ENCODE results near the gene UGP2. TPM values are rescaled to one million over a fixed set of nuclear protein-coding genes. Genes with fewer than 3 reads are reported as not detected.

UGP2 gene
- total RNA-seq, 1 experiment from 2014 or later = 883 TPM

DNA sequence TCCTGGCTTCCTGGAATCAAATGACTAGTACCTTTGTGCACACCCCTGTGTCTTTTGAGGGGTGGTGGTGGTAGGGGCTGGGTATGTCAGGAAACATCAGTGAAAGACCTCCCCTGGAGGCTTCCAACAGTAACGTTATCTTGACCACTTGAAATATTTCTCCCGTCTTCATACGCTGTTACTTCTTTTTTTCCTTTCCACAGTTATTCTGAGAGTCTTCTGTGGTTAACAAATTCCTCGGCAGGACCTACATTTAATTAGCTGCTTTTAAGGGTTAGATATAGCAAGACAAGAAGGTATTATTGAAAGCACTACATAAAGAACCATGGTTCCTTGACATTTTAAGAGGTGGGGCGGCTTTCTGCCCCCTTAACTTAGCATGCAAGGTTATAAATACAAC, 34.6 kb downstream of the UGP2 start:
- no peak overlapping the region for H3K56ac ChIP-seq (ENCODE audit: insufficient read length, low read depth, low read length)
- Mint-ChIP-seq H3K4me1 (peaks cover 74 to 89% of the 10 kb centered on the region in 2 experiments), H3K9me3 (0 out of 5 replicates have a peak, but pooled peaks cover 0 to 2% of the 10 kb centered on the region in 2 experiments), H3K27me3 (ENCODE audit: low read depth) (no peaks in the 10 kb centered on the region), H3K36me3 (ENCODE audit: insufficient read depth in 1 of 3, low read depth in 3 of 3) (peaks cover 57 to 83% (median 81%) of the 10 kb centered on the region in 3 experiments; a peak in 6 of 7 replicates), H3K4me3 (no peak overlapping the region), H3K27ac (peak overlapping the region in 2 of 3 experiments; percentile 21 to 85; a peak in 3 of 7 replicates)
- DNase-seq = no peak
- H2AFZ ChIP-seq (ENCODE audit: low read length) = no peak overlapping the region
- peaks cover 7% of the 10 kb centered on the region; the same call in 1 of the 2 replicates for H3K4me1 ChIP-seq (ENCODE audit: insufficient read depth, low read length)
- H2AK5ac ChIP-seq (ENCODE audit: insufficient read length, low read length) = no peak overlapping the region
- no peak overlapping the region for H2BK15ac ChIP-seq (ENCODE audit: low read depth, low read length)
- no peak overlapping the region for H3K18ac ChIP-seq (ENCODE audit: insufficient read length, low read depth, low read length)
- no peak overlapping the region for H2BK5ac ChIP-seq (ENCODE audit: insufficient read length, low read length)
- no peak overlapping the region for H3K9ac ChIP-seq (ENCODE audit: extremely low read depth, insufficient read length, low read length)
- TF ChIP-seq, protein P1, sequence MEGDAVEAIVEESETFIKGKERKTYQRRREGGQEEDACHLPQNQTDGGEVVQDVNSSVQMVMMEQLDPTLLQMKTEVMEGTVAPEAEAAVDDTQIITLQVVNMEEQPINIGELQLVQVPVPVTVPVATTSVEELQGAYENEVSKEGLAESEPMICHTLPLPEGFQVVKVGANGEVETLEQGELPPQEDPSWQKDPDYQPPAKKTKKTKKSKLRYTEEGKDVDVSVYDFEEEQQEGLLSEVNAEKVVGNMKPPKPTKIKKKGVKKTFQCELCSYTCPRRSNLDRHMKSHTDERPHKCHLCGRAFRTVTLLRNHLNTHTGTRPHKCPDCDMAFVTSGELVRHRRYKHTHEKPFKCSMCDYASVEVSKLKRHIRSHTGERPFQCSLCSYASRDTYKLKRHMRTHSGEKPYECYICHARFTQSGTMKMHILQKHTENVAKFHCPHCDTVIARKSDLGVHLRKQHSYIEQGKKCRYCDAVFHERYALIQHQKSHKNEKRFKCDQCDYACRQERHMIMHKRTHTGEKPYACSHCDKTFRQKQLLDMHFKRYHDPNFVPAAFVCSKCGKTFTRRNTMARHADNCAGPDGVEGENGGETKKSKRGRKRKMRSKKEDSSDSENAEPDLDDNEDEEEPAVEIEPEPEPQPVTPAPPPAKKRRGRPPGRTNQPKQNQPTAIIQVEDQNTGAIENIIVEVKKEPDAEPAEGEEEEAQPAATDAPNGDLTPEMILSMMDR (conservative IDR thresholded peaks at IDR 0.05) = no peak
- no peak overlapping the region for H3K4me2 ChIP-seq (ENCODE audit: insufficient read depth, insufficient read length, low read length)
- no peak overlapping the region for H4K5ac ChIP-seq (ENCODE audit: insufficient read length, low read depth, low read length)
- no peak overlapping the region for H4K8ac ChIP-seq (replicated peaks; ENCODE audit: insufficient read length, low read depth, low read length)
- no peak overlapping the region for H4K91ac ChIP-seq (ENCODE audit: insufficient read length, low read depth, low read length)
- no peak overlapping the region for H2BK120ac ChIP-seq (ENCODE audit: low read depth, low read length, poor library complexity, severe bottlenecking)
- no peak overlapping the region for H3K23ac ChIP-seq (ENCODE audit: insufficient read length, low read depth, low read length)
- H3K9me3 ChIP-seq (ENCODE audit: control insufficient read depth, low read depth, low read length) = no peaks in the 10 kb centered on the region
- WGBS (ENCODE audit: extremely low coverage, insufficient read length, low lambda C conversion rate) = no CpG with 5 or more reads among the region's 5 CpGs
- H2BK12ac ChIP-seq (ENCODE audit: insufficient read length, low read depth, low read length) = no peak overlapping the region
- no peaks in the 10 kb centered on the region for H4K20me1 ChIP-seq (ENCODE audit: control insufficient read depth, insufficient read depth, insufficient read length)
- H3K14ac ChIP-seq (ENCODE audit: insufficient read depth, low read length) = no peak overlapping the region
- no peaks in the 10 kb centered on the region for H3K27me3 ChIP-seq (ENCODE audit: insufficient read depth, low read length)
- H2BK20ac ChIP-seq (ENCODE audit: low read depth, low read length, poor library complexity, severe bottlenecking) = no peak overlapping the region
- H3K27ac ChIP-seq (ENCODE audit: insufficient read length, low read depth, low read length) = no peak overlapping the region
- no peak overlapping the region for H3T11ph ChIP-seq (ENCODE audit: low read length)
- H3K4ac ChIP-seq (ENCODE audit: low read depth, low read length) = no peak overlapping the region
- peaks cover 21% of the 10 kb centered on the region; the same call in 1 of the 2 replicates for H3K79me2 ChIP-seq (ENCODE audit: insufficient read depth, low read length)
- peaks cover 6% of the 10 kb centered on the region for H3K79me1 ChIP-seq (ENCODE audit: insufficient read depth, low read depth, low read length, poor library complexity, severe bottlenecking)
- no peaks in the 10 kb centered on the region for H3K23me2 ChIP-seq (ENCODE audit: insufficient read length, low read depth, low read length, poor library complexity, severe bottlenecking)

Measured in H9 (cell line).